Measurements from ENCODE around the gene ATXN10.
"Not testable (repeated sequence)": the region's sequence is repeated elsewhere in the genome, so short reads cannot be mapped to it uniquely, and the experiment has no call there.

The ATXN10 gene, protein sequence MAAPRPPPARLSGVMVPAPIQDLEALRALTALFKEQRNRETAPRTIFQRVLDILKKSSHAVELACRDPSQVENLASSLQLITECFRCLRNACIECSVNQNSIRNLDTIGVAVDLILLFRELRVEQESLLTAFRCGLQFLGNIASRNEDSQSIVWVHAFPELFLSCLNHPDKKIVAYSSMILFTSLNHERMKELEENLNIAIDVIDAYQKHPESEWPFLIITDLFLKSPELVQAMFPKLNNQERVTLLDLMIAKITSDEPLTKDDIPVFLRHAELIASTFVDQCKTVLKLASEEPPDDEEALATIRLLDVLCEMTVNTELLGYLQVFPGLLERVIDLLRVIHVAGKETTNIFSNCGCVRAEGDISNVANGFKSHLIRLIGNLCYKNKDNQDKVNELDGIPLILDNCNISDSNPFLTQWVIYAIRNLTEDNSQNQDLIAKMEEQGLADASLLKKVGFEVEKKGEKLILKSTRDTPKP

DNA sequence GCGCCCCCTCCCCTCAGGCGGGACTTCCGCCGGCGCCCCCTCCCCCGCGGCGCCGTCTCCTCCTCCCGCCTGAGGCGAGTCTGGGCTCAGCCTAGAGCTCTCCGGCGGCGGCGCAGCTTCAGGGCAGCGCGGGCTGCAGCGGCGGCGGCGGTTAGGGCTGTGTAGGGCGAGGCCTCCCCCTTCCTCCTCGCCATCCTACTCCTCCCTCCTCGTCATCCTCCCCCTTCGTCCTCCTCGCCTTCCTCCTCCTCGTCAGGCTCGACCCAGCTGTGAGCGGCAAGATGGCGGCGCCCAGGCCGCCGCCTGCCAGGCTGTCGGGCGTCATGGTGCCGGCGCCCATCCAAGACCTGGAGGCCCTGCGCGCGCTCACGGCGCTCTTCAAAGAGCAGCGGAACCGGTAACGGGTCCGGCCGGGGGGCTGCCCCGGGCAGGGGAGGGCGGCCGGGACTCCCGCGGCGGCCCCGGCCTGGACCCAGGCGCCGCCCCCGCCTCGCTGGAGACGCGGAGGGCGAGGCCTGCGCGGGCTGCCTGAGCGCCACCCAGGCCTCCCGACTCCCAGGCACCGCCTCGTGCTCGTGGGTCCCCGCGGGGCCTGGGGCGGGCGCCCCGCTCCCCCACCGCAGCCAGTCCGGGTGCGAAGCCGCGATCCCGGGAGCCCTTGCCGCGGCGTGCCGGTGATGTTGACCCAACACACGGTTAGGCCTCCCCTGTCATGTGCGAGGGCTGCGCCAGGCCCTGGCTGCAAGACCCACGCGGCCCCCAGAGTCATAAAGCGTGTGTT, at the start of gene ATXN10:
Gene ATXN10, plus strand, starts transcription at position 52 of the 781 bp plus-strand sequence. Its CDS starts 230 bp downstream, at position 282.
- no peaks in the 10 kb centered on the region for H3K27me3 ChIP-seq (ENCODE audit: insufficient read depth, low read length, poor library complexity, severe bottlenecking)
- peak within 1 kb of the TSS; percentile 99 for H3K4me3 ChIP-seq (ENCODE audit: low read length, poor library complexity, severe bottlenecking)
- H4K20me1 ChIP-seq (ENCODE audit: insufficient read depth, low read length, poor library complexity, severe bottlenecking), result peaks cover 43% of the 10 kb centered on the region
- TF ChIP-seq, protein P1, sequence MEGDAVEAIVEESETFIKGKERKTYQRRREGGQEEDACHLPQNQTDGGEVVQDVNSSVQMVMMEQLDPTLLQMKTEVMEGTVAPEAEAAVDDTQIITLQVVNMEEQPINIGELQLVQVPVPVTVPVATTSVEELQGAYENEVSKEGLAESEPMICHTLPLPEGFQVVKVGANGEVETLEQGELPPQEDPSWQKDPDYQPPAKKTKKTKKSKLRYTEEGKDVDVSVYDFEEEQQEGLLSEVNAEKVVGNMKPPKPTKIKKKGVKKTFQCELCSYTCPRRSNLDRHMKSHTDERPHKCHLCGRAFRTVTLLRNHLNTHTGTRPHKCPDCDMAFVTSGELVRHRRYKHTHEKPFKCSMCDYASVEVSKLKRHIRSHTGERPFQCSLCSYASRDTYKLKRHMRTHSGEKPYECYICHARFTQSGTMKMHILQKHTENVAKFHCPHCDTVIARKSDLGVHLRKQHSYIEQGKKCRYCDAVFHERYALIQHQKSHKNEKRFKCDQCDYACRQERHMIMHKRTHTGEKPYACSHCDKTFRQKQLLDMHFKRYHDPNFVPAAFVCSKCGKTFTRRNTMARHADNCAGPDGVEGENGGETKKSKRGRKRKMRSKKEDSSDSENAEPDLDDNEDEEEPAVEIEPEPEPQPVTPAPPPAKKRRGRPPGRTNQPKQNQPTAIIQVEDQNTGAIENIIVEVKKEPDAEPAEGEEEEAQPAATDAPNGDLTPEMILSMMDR (conservative IDR thresholded peaks at IDR 0.05; ENCODE audit: low read length), result no peak
- TF ChIP-seq EZH2phosphoT487 (IDR thresholded peaks at IDR 0.05; ENCODE audit: borderline replicate concordance), result no peak
- no peaks in the 10 kb centered on the region for H3K9me3 ChIP-seq (ENCODE audit: insufficient read depth, low read depth, low read length)
- H3K36me3 ChIP-seq (ENCODE audit: insufficient read depth, low read length), result no peaks in the 10 kb centered on the region
- no peaks in the 10 kb centered on the region for H3K9me2 ChIP-seq (replicated peaks; ENCODE audit: low read depth, low read length)
- H3K4me1 ChIP-seq (ENCODE audit: insufficient read depth, low read length, poor library complexity, severe bottlenecking), result peaks cover 45% of the 10 kb centered on the region
- H3F3A ChIP-seq (ENCODE audit: low read depth), result no peaks in the 10 kb centered on the region
- H3K79me2 ChIP-seq (ENCODE audit: insufficient read depth, low read length), result peaks cover 57% of the 10 kb centered on the region
- peak within 1 kb of the TSS; percentile 99 for H3K4me2 ChIP-seq (ENCODE audit: low read depth, low read length, poor library complexity, severe bottlenecking)
- peak within 1 kb of the TSS; percentile 90 for H3K9ac ChIP-seq (ENCODE audit: low read depth, low read length, poor library complexity, severe bottlenecking)
- H2AFZ ChIP-seq (ENCODE audit: low read length), result peak within 1 kb of the TSS; percentile 89

DNA sequence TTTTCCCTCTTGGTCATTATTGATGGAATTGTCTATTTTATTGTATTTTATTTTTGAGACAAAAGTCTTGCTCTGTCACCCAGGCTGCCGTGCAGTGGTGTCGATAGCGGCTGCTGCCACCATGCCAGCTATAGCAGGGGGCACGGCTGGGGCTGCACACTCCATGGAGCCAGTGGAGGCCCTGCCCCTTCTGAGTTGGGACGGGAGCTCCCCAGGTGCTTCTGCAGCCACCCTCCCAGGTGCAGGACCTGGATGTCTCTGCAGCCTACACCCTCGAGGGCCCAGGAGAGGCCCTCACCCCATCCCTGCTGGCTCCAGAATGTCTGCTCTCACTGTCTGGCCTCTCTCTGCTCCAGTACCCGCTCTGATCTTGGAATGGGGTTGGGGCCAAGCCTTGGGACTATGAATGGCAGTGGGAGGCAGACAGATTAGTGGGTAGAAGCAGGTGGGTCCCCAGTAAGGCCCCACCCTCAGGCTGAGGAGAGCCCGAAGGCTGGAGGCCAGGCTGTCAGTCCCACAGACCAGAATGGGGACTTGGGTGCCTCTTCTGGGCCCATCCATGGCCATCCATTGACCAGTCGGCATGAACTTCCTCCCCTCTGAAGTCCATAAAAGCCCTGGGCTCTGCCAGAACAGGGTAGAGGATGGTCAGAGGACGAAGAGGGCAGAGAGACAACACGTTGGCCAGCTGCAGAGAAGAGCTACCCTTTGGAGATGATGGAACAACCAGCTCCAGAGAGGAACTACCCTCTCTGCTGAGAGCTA, 49.6 kb upstream of the ATXN10 start:
- Histone ChIP-seq H3K27me3 (ENCODE audit: insufficient read depth, low read length, poor library complexity, severe bottlenecking) (no peaks in the 10 kb centered on the region), H2AFZ (ENCODE audit: low read length) (no peak overlapping the region), H3K79me2 (ENCODE audit: insufficient read depth, low read length) (no peaks in the 10 kb centered on the region), H3K9me2 (replicated peaks; ENCODE audit: low read depth, low read length) (no peaks in the 10 kb centered on the region), H3F3A (ENCODE audit: low read depth) (no peaks in the 10 kb centered on the region), H3K36me3 (ENCODE audit: insufficient read depth, low read length) (no peaks in the 10 kb centered on the region), H4K20me1 (ENCODE audit: insufficient read depth, low read length, poor library complexity, severe bottlenecking) (no peaks in the 10 kb centered on the region), H3K9ac (ENCODE audit: low read depth, low read length, poor library complexity, severe bottlenecking) (no peak overlapping the region), H3K4me1 (ENCODE audit: insufficient read depth, low read length, poor library complexity, severe bottlenecking) (peaks cover 2% of the 10 kb centered on the region), H3K4me2 (ENCODE audit: low read depth, low read length, poor library complexity, severe bottlenecking) (no peak overlapping the region), H3K4me3 (ENCODE audit: low read length, poor library complexity, severe bottlenecking) (no peak overlapping the region), H3K9me3 (ENCODE audit: insufficient read depth, low read depth, low read length) (peaks cover 7% of the 10 kb centered on the region; the same call in 1 of the 2 replicates)
- TF ChIP-seq, protein P1 (conservative IDR thresholded peaks at IDR 0.05; ENCODE audit: low read length), result no peak
- TF ChIP-seq EZH2phosphoT487 (IDR thresholded peaks at IDR 0.05; ENCODE audit: borderline replicate concordance), result no peak

DNA sequence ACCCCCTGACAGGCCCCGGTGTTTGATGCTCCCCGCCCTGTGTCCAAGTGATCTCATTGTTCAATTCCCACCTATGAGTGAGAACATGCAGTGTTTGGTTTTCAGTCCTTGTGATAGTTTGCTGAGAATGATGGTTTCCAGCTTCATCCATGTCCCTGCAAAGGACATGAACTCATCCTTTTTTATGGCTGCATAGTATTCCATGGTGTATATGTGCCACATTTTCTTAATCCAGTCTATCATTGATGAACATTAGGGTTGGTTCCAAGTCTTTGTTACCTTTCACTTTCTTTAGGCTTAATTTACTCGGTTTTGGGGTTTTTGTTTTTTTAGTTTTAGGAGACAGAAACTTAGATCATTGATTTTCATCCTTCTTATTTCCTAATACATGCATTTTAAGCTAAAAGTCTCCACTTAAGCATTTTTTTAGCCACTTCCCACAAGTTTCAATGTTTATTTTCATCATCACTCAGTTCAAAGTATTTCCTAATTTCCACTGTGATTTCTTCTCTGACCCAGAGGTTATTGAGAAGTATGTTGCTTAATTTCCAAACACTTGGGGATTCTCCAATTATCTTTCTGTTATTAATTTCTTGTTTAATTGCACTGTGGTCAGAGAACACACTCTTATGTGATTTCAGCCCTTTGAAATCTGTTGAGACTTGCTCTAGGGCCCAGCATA, 48.0 kb upstream of the ATXN10 start:
- not testable (repeated sequence) for H3K9me2 ChIP-seq (replicated peaks; ENCODE audit: low read depth, low read length); H3K4me3 ChIP-seq (ENCODE audit: low read length, poor library complexity, severe bottlenecking); H3K79me2 ChIP-seq (ENCODE audit: insufficient read depth, low read length); H3K4me1 ChIP-seq (ENCODE audit: insufficient read depth, low read length, poor library complexity, severe bottlenecking); H3K9ac ChIP-seq (ENCODE audit: low read depth, low read length, poor library complexity, severe bottlenecking); H3K27me3 ChIP-seq (ENCODE audit: insufficient read depth, low read length, poor library complexity, severe bottlenecking); H2AFZ ChIP-seq (ENCODE audit: low read length); H4K20me1 ChIP-seq (ENCODE audit: insufficient read depth, low read length, poor library complexity, severe bottlenecking); H3K36me3 ChIP-seq (ENCODE audit: insufficient read depth, low read length); H3K4me2 ChIP-seq (ENCODE audit: low read depth, low read length, poor library complexity, severe bottlenecking); H3K9me3 ChIP-seq (ENCODE audit: insufficient read depth, low read depth, low read length); H3F3A ChIP-seq (ENCODE audit: low read depth)
